ENCODE data around the gene ARPC1B.
"Not testable (repeated sequence)": the region's sequence is repeated elsewhere in the genome, so short reads cannot be mapped to it uniquely, and the experiment has no call there.

ARPC1B gene

GRCh38 chr7:99374111-99375064 is at the start of gene ARPC1B:
Gene ARPC1B, plus strand, starts transcription at chr7:99374730. Its CDS starts 10,985 bp downstream, at chr7:99385715.
- peak; percentile 63 for DNase-seq

- no peak for DNase-seq
These were observed 49.5 kb upstream of the ARPC1B start for GRCh38 chr7:99325001-99325493.

- peak; percentile 91 for DNase-seq
These were observed 48.7 kb upstream of the ARPC1B start, which contains the start of gene ARPC1A for GRCh38 chr7:99325592-99326407. Gene ARPC1A, plus strand, starts transcription at chr7:99325898. Its CDS starts 7,456 bp downstream, at chr7:99333354.

- DNase-seq, result no peak
These were observed 48.1 kb upstream of the ARPC1B start for GRCh38 chr7:99326408-99326782.

GRCh38 chr7:99330314-99330961 is 44.1 kb upstream of the ARPC1B start:
- DNase-seq, result peak; percentile 88

GRCh38 chr7:99331002-99331401 is 43.5 kb upstream of the ARPC1B start:
- no peak for DNase-seq

GRCh38 chr7:99339595-99339994 is 34.9 kb upstream of the ARPC1B start:
- DNase-seq, result no peak

GRCh38 chr7:99340659-99341058 is 33.9 kb upstream of the ARPC1B start:
- DNase-seq, result no peak

- DNase-seq, result no peak
These were observed 30.4 kb upstream of the ARPC1B start for GRCh38 chr7:99344061-99344647.

- DNase-seq, result not testable (repeated sequence)
These were observed 23.9 kb upstream of the ARPC1B start for GRCh38 chr7:99350641-99351040.

- no peak for DNase-seq
These were observed 22.3 kb upstream of the ARPC1B start for GRCh38 chr7:99352247-99352646.

- DNase-seq, result no peak
These were observed 19.4 kb upstream of the ARPC1B start for GRCh38 chr7:99355098-99355497.

- DNase-seq, result no peak
These were observed 16.6 kb upstream of the ARPC1B start for GRCh38 chr7:99357701-99358490.

GRCh38 chr7:99358521-99358920 is 16.0 kb upstream of the ARPC1B start:
- not testable (repeated sequence) for DNase-seq

GRCh38 chr7:99359465-99360154 is 14.9 kb upstream of the ARPC1B start:
- no peak for DNase-seq

GRCh38 chr7:99362801-99363200 is 11.7 kb upstream of the ARPC1B start:
- DNase-seq, result peak; percentile 63

- no peak for DNase-seq
These were observed 11.2 kb upstream of the ARPC1B start for GRCh38 chr7:99363286-99363685.

GRCh38 chr7:99365318-99366141 is 9.0 kb upstream of the ARPC1B start:
- DNase-seq, result no peak

GRCh38 chr7:99366646-99367045 is 7.9 kb upstream of the ARPC1B start:
- no peak for DNase-seq
